Uterus (tissue), 4 donors: ENCODE results near the gene VCX. TPM values are rescaled to one million over a fixed set of nuclear protein-coding genes. Genes with fewer than 3 reads are reported as not detected.

Experiments
- DNase-seq, 2 donors: peaks; one replicate each; pipeline ENCODE4 v3.0.0-alpha.2; 2019 to 2020
- H3K27ac ChIP-seq, 2 donors: fragments of 200-600 bp; sonication (generic); 1 replicate in 1 of 2; 2 replicates in 1 of 2; pipeline ENCODE4 v1.5.1; 2016 to 2018
- H3K27me3 ChIP-seq, 2 donors: fragments of 200-600 bp; sonication (generic); one replicate each; pipeline ENCODE4 v1.5.1; 2018 to 2019; ENCODE audit warnings: control low read depth in 1 of 2
- H3K36me3 ChIP-seq, 2 donors: fragments of 200-600 bp; sonication (generic); one replicate each; pipeline ENCODE4 v1.5.1; 2019; ENCODE audit warnings: control low read depth in 1 of 2
- H3K4me1 ChIP-seq, 2 donors: fragments of 200-600 bp; sonication (generic); one replicate each; pipeline ENCODE4 v1.5.1; 2018 to 2019; ENCODE audit warnings: control low read depth in 1 of 2
- H3K4me3 ChIP-seq, 2 donors: fragments of 200-600 bp; sonication (generic); 1 replicate in 1 of 2; 2 replicates in 1 of 2; pipeline ENCODE4 v1.5.1; 2018 to 2019; ENCODE audit warnings: mild to moderate bottlenecking in 1 of 2
- H3K9me3 ChIP-seq, 2 donors: fragments of 200-600 bp; sonication (generic); one replicate each; pipeline ENCODE4 v1.5.1; 2019; ENCODE audit warnings: control low read depth in 1 of 2
- CTCF ChIP-seq, 4 experiments: fragments of 200-600 bp in 2 of 4; fragments of 450-650 bp in 2 of 4; sonication (generic) in 2 of 4; IDR thresholded peaks; one replicate each; pipeline ENCODE4 v1.5.1; 2016 to 2019; ENCODE audit warnings: antibody characterized with exemption in 4 of 4, mild to moderate bottlenecking in 2 of 4, moderate library complexity in 1 of 4
- POLR2A ChIP-seq, 2 donors: fragments of 450-650 bp; IDR thresholded peaks; one replicate each; pipeline ENCODE4 v1.6.1; 2016; ENCODE audit warnings: antibody characterized with exemption in 2 of 2, mild to moderate bottlenecking in 1 of 2, moderate library complexity in 1 of 2
- intact Hi-C: fragments of 100-400 bp; cut with DNase I; formaldehyde crosslinking; loops from one replicate; pipeline ENCODE4 v1.15.1; 2023; ENCODE audit warnings: low total_unique reads
- total RNA-seq, 4 donors: library from RNA; depleted of rRNA in 3 of 4; stranded (reverse); fragments of >200 nt in 3 of 4; gene quantifications; one replicate each; pipeline versions ENCODE4 v1.1.0 to v1.2.4, GENCODE V29; 2014 to 2023
- donor health status: DM: yes; HTN: yes; CAD: no.

Gene VCX
- total RNA-seq, 4 donors from 2014 or later: 0.76 TPM; not detected in 3

- no peak for DNase-seq
These were observed 1.7 kb upstream of the VCX start for GRCh38 chrX:7841084-7841805.

GRCh38 chrX:7852166-7852565 is 9.2 kb downstream of the VCX start:
- H3K27ac ChIP-seq: no peak overlapping the region
- H3K36me3 ChIP-seq: no peaks in the 10 kb centered on the region
- no peaks in the 10 kb centered on the region for H3K9me3 ChIP-seq
- no peaks in the 10 kb centered on the region for H3K4me1 ChIP-seq
- DNase-seq: no peak
- H3K27me3 ChIP-seq: no peaks in the 10 kb centered on the region
- intact Hi-C loops: no loop called here
- TF ChIP-seq POLR2A (IDR thresholded peaks at IDR 0.05) (no peak), CTCF (IDR thresholded peaks at IDR 0.05) (no peak)
- H3K4me3 ChIP-seq: no peak overlapping the region

More at GRCh38 chrX:7841084-7841805, 1.7 kb upstream of the VCX start:
- no peak for TF ChIP-seq POLR2A (IDR thresholded peaks at IDR 0.05)
- no peak for TF ChIP-seq CTCF (IDR thresholded peaks at IDR 0.05)
- no peaks in the 10 kb centered on the region for H3K36me3 ChIP-seq
- H3K9me3 ChIP-seq: no peaks in the 10 kb centered on the region
- no peak overlapping the region for H3K4me3 ChIP-seq
- no peak overlapping the region for H3K27ac ChIP-seq
- intact Hi-C loops: no loop called here
- no peaks in the 10 kb centered on the region for H3K4me1 ChIP-seq
- H3K27me3 ChIP-seq: no peaks in the 10 kb centered on the region

GRCh38 chrX:7872042-7872441 is 29.1 kb downstream of the VCX start:
- TF ChIP-seq CTCF (IDR thresholded peaks at IDR 0.05) (no peak), POLR2A (IDR thresholded peaks at IDR 0.05) (no peak)
- Histone ChIP-seq H3K27ac (no peak overlapping the region), H3K36me3 (no peaks in the 10 kb centered on the region), H3K9me3 (no peaks in the 10 kb centered on the region), H3K27me3 (no peaks in the 10 kb centered on the region), H3K4me3 (no peak overlapping the region), H3K4me1 (no peaks in the 10 kb centered on the region)
- DNase-seq: no peak
- intact Hi-C loops: no loop called here

DNA sequence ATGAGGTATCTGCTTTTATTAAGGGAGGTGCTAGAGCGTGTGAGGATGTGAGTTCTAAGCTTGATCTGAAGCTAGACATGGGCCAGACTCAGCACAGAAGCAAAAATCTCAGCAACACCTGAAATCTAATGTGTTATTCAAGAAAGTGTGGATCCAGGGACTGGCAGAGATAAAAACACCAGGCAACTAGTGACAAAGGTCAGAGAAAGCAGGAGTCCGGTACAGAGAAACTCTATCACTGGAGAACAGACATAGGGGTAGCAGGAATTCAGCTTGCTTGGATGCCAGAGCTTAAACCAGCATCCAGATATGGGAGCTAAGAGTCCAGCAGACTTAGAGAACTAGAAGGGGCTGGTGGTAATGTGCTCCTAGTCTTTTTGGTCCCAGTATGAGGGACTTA is 34.0 kb downstream of the VCX start:
- intact Hi-C loops: no loop called here
- no peaks in the 10 kb centered on the region for H3K27me3 ChIP-seq
- H3K4me1 ChIP-seq: no peaks in the 10 kb centered on the region
- TF ChIP-seq POLR2A (IDR thresholded peaks at IDR 0.05) (no peak), CTCF (IDR thresholded peaks at IDR 0.05) (no peak)
- H3K4me3 ChIP-seq: no peak overlapping the region
- no peak overlapping the region for H3K27ac ChIP-seq
- H3K36me3 ChIP-seq: no peaks in the 10 kb centered on the region
- DNase-seq: no peak
- H3K9me3 ChIP-seq: no peaks in the 10 kb centered on the region

DNA sequence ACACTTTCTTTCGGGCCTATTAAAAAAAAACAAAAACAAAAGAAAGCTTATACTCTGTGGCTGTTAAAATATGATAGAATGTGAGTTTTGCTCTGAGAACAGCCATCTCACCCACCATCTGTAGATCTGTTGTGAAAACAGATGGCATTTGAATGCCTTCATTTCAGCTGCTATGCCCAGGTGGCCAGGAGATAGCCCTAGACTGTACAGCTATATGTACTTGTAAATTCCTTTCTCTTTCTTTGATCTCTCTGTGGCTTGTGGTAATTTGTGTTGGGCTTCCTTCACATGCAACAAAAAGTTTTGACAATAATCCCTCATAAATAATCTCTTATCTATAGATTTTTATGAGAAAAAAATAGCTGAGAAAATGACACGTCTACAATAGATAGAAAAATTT is 46.2 kb downstream of the VCX start:
- TF ChIP-seq CTCF (IDR thresholded peaks at IDR 0.05) (no peak), POLR2A (IDR thresholded peaks at IDR 0.05) (no peak)
- no peaks in the 10 kb centered on the region for H3K4me1 ChIP-seq
- intact Hi-C loops: no loop called here

More for the DNA sequence above, 46.2 kb downstream of the VCX start:
- Histone ChIP-seq H3K27me3 (no peaks in the 10 kb centered on the region), H3K4me3 (no peak overlapping the region), H3K27ac (no peak overlapping the region), H3K36me3 (no peaks in the 10 kb centered on the region), H3K9me3 (no peaks in the 10 kb centered on the region)
- DNase-seq: no peak
